K562 (cell line): Measurements from ENCODE around the gene C11orf91.

ENCODE experiments used
- NR2F6 ChIP-seq: fragments of 450-650 bp; formaldehyde crosslinking; IDR thresholded peaks from 2 replicates; pipeline ENCODE4 v1.4.0; 2020; ENCODE audit warnings: mild to moderate bottlenecking
- RB1 ChIP-seq: fragments of 450-650 bp; IDR thresholded peaks from 2 replicates; pipeline ENCODE4 v1.6.1; 2017; ENCODE audit warnings: low read depth, mild to moderate bottlenecking
- SIX5 ChIP-seq, 2 experiments: IDR thresholded peaks; 2 replicates each; pipeline ENCODE4 v1.6.1; 2011; ENCODE audit warnings: low read length in 2 of 2, borderline replicate concordance in 1 of 2, low read depth in 1 of 2, mild to moderate bottlenecking in 1 of 2, moderate library complexity in 1 of 2; ENCODE audit not compliant: insufficient read depth in 1 of 2
- SMARCA5 ChIP-seq: fragments of 450-650 bp; IDR thresholded peaks from 2 replicates; pipeline ENCODE4 v1.6.1; 2016
- SP1 ChIP-seq: sonication (generic); formaldehyde crosslinking; IDR thresholded peaks from 2 replicates; pipeline ENCODE4 v1.8.1; 2022; ENCODE audit warnings: mild to moderate bottlenecking, missing genetic modification reagents
- SREBF2 ChIP-seq: sonication (generic); formaldehyde crosslinking; IDR thresholded peaks from 2 replicates; pipeline ENCODE4 v1.4.0; 2020; ENCODE audit warnings: mild to moderate bottlenecking, missing genetic modification reagents
- ZNF512 ChIP-seq: IDR thresholded peaks from 2 replicates; pipeline ENCODE4 v1.6.1; 2016; ENCODE audit warnings: missing genetic modification characterization, missing compliant biosample characterization

- TF ChIP-seq SREBF2 (no peak), SIX5 (IDR thresholded peaks at IDR 0.05; ENCODE audit: borderline replicate concordance in 1 of 2, insufficient read depth in 1 of 2, low read depth in 1 of 2, low read length in 2 of 2) (no peak), SMARCA5 (no peak), SP1 (CRISPR knock-in tag) (no peak), RB1 (no peak), ZNF512 (tag) (no peak), NR2F6 (CRISPR knock-in tag) (no peak)
Measured at GRCh38 chr11:33670250-33671011, 30.2 kb downstream of the C11orf91 start.
